OCI-LY7 (cell line): ENCODE measurements around the gene CCNJ. TPM values are rescaled to one million over a fixed set of nuclear protein-coding genes. Genes with fewer than 3 reads are reported as not detected.

Experiments used
- BruUV-seq: library from RNA; stranded (reverse); fragments of 400-500 nt; replicated peaks from 2 replicates; lab custom pipeline; 2021; lab: Mats Ljungman, UMichigan
- CTCF ChIA-PET: fragments of 300-600 bp; sonication (Branson Sonifier 250); formaldehyde crosslinking; loops from one replicate; lab custom pipeline; 2022; ENCODE audit warnings: antibody characterized with exemption; ENCODE audit not compliant: unreplicated experiment; lab: Charles Lee
- POLR2A ChIA-PET: fragments of 300-600 bp; sonication (Branson Sonifier 250); formaldehyde crosslinking; loops from one replicate; lab custom pipeline; 2022; ENCODE audit warnings: antibody characterized with exemption; lab: Charles Lee
- DNase-seq: peaks from one replicate; pipeline ENCODE4 v3.0.0-alpha.2; 2015; ENCODE audit warnings: low spot score
- H2AFZ ChIP-seq: fragments of 200-600 bp; sonication (generic), shearing (Covaris generic); 2 replicates; pipeline ENCODE4 v1.6.1; 2014; ENCODE audit warnings: mild to moderate bottlenecking, antibody characterized with exemption, low read length, moderate library complexity
- H3K27ac ChIP-seq: fragments of 200-600 bp; sonication (generic); 2 replicates; pipeline ENCODE4 v1.5.1; 2014; ENCODE audit warnings: mixed run types, low read depth, mild to moderate bottlenecking, moderate library complexity, low read length, inconsistent platforms; ENCODE audit not compliant: poor library complexity, severe bottlenecking
- H3K36me3 ChIP-seq: fragments of 200-600 bp; sonication (generic); 2 replicates; pipeline ENCODE4 v1.6.1; 2014; ENCODE audit warnings: mild to moderate bottlenecking, antibody characterized with exemption, low read length, moderate library complexity, mixed read lengths; ENCODE audit not compliant: insufficient read depth
- H3K4me1 ChIP-seq: fragments of 200-600 bp; sonication (generic); 2 replicates; pipeline ENCODE4 v1.5.1; 2014; ENCODE audit warnings: mild to moderate bottlenecking, low read length; ENCODE audit not compliant: insufficient read depth, poor library complexity, severe bottlenecking
- H3K4me2 ChIP-seq: fragments of 200-600 bp; sonication (generic); 2 replicates; pipeline ENCODE4 v1.6.1; 2014; ENCODE audit warnings: mild to moderate bottlenecking, low read length
- H3K4me3 ChIP-seq: fragments of 200-600 bp; sonication (generic); 2 replicates; pipeline ENCODE4 v1.5.1; 2014; ENCODE audit warnings: mild to moderate bottlenecking, low read depth, low read length; ENCODE audit not compliant: poor library complexity, severe bottlenecking
- H3K79me2 ChIP-seq: fragments of 200-600 bp; sonication (generic); 2 replicates; pipeline ENCODE4 v1.6.1; 2016; ENCODE audit warnings: low read depth, mild to moderate bottlenecking, low read length, moderate library complexity, mixed read lengths; ENCODE audit not compliant: insufficient read depth
- H3K9me2 ChIP-seq: fragments of 200-600 bp; sonication (generic); 2 replicates; pipeline ENCODE4 v1.6.1; 2016; ENCODE audit warnings: mild to moderate bottlenecking, low read length, mixed read lengths; ENCODE audit not compliant: insufficient read depth
- H3K9me3 ChIP-seq: fragments of 200-600 bp; sonication (generic); 2 replicates; pipeline ENCODE4 v1.6.1; 2014; ENCODE audit warnings: mild to moderate bottlenecking, mixed run types, low read length, mixed read lengths
- H4K20me1 ChIP-seq: fragments of 200-600 bp; sonication (generic); 2 replicates; pipeline ENCODE4 v1.6.1; 2014; ENCODE audit warnings: mild to moderate bottlenecking, antibody characterized with exemption, low read length, moderate library complexity, mixed read lengths; ENCODE audit not compliant: insufficient read depth
- EZH2phosphoT487 ChIP-seq: fragments of 200-600 bp; sonication (generic); IDR thresholded peaks from 2 replicates; pipeline ENCODE4 v1.6.1; 2018; ENCODE audit warnings: low read depth, borderline replicate concordance, mild to moderate bottlenecking, mixed run types, antibody characterized with exemption, low read length, moderate library complexity, mixed read lengths
- intact Hi-C: fragments of 100-400 bp; cut with micrococcal nuclease; formaldehyde crosslinking; loops from one replicate; pipeline ENCODE4 v1.10.0; 2022; ENCODE audit not compliant: unreplicated experiment
- total RNA-seq, 2 experiments: library from RNA; depleted of rRNA in 1 of 2; stranded (reverse); fragments of >200 nt in 1 of 2; shearing (Covaris generic) in 1 of 2; gene quantifications; 2 replicates each; pipeline ENCODE4 v1.2.3, GENCODE V29; 2014 to 2022
- TF ChIP-seq, protein P1 (sequence below): fragments of 200-600 bp; sonication (generic); conservative IDR thresholded peaks from 2 replicates; pipeline ENCODE4 v1.5.1; 2014; ENCODE audit warnings: mild to moderate bottlenecking, antibody characterized with exemption, low read length, moderate library complexity, mixed read lengths

Gene CCNJ
- total RNA-seq, 2 experiments from 2014 or later: 8.2 to 13.3 TPM

DNA sequence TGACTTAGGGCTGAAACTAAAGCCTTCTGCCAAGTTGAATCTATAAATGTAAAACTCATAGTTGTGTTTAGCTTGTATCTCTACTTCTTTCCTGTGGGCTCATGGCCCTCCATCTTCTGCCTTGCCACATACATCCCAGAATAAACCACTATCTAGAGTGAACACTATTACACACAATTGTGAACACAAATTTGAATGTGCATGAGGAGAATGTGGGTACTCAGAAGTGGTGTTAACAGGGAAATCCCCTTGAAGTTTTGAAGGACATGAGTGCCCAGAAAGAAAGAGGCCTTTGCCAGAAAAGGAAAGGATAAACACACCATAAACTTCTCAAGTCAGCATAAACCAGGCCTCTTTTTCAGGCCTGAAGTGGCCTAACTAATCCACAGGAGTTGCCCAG, 20.2 kb upstream of the CCNJ start:
- intact Hi-C loops: no loop called here
- Histone ChIP-seq H3K36me3 (no peaks in the 10 kb centered on the region), H3K4me1 (no peaks in the 10 kb centered on the region), H3K9me2 (no peaks in the 10 kb centered on the region), H4K20me1 (no peaks in the 10 kb centered on the region), H3K79me2 (no peaks in the 10 kb centered on the region), H3K4me2 (no peak overlapping the region), H3K4me3 (no peak overlapping the region), H3K27ac (no peak overlapping the region), H2AFZ (no peak overlapping the region), H3K9me3 (no peaks in the 10 kb centered on the region)
- TF ChIP-seq, protein P1, sequence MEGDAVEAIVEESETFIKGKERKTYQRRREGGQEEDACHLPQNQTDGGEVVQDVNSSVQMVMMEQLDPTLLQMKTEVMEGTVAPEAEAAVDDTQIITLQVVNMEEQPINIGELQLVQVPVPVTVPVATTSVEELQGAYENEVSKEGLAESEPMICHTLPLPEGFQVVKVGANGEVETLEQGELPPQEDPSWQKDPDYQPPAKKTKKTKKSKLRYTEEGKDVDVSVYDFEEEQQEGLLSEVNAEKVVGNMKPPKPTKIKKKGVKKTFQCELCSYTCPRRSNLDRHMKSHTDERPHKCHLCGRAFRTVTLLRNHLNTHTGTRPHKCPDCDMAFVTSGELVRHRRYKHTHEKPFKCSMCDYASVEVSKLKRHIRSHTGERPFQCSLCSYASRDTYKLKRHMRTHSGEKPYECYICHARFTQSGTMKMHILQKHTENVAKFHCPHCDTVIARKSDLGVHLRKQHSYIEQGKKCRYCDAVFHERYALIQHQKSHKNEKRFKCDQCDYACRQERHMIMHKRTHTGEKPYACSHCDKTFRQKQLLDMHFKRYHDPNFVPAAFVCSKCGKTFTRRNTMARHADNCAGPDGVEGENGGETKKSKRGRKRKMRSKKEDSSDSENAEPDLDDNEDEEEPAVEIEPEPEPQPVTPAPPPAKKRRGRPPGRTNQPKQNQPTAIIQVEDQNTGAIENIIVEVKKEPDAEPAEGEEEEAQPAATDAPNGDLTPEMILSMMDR: no peak
- no peak for TF ChIP-seq EZH2phosphoT487
- ChIA-PET CTCF (no interaction called here), POLR2A (no interaction called here)
- BruUV-seq: no TSS peak
- DNase-seq: no peak

DNA sequence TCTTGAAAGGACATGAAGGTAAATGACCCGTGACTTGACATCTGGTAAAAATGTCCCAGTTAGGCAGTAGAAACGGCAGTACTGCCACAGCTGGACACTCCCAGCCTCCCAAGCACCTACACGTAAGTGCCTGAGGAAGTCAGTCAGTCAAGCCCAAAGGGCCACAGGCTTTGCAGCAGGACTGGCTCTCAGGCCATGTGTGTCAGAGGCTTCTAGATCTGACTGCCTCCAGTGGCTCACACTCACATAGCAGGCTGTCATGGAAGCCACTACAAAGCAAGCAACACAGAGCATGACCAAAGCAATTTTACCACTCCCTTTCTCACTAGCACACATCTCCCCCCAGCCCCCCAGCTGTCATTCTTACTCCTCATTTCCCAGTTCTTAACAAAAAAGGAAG, 17.8 kb upstream of the CCNJ start:
- no peaks in the 10 kb centered on the region for H4K20me1 ChIP-seq
- CTCF ChIA-PET: no interaction called here
- no peaks in the 10 kb centered on the region for H3K36me3 ChIP-seq
- peak overlapping the region; percentile 63; the same call in 1 of the 2 replicates for H2AFZ ChIP-seq
- no peak overlapping the region for H3K4me3 ChIP-seq
- H3K79me2 ChIP-seq: no peaks in the 10 kb centered on the region
- peak; percentile 66 for DNase-seq
- no peaks in the 10 kb centered on the region for H3K9me3 ChIP-seq
- H3K27ac ChIP-seq: no peak overlapping the region
- intact Hi-C loops: no loop called here
- H3K4me2 ChIP-seq: no peak overlapping the region
- BruUV-seq: no TSS peak
- POLR2A ChIA-PET: interaction anchor here (0.6 kb wide), 1 partner anchor 143 kb away, joined by 3 read pairs; no protein-coding TSS in a partner anchor
- no peaks in the 10 kb centered on the region for H3K9me2 ChIP-seq
- H3K4me1 ChIP-seq: no peaks in the 10 kb centered on the region
- no peak for TF ChIP-seq EZH2phosphoT487
- TF ChIP-seq, protein P1: peak; percentile 70

GRCh38 chr10:96034625-96035024, 8.8 kb upstream of the CCNJ start:
- POLR2A ChIA-PET: interaction anchor here (1.0 kb wide), 1 partner anchor 276 kb away, joined by 3 read pairs; no protein-coding TSS in a partner anchor
- Histone ChIP-seq H3K36me3 (no peaks in the 10 kb centered on the region), H2AFZ (peak overlapping the region; percentile 72), H4K20me1 (no peaks in the 10 kb centered on the region), H3K79me2 (no peaks in the 10 kb centered on the region), H3K9me3 (no peaks in the 10 kb centered on the region), H3K4me1 (peaks cover 18% of the 10 kb centered on the region), H3K9me2 (no peaks in the 10 kb centered on the region), H3K4me2 (peak overlapping the region; percentile 33), H3K4me3 (no peak overlapping the region), H3K27ac (peak overlapping the region; percentile 6)
- DNase-seq: peak; percentile 52
- TF ChIP-seq EZH2phosphoT487: no peak
- TF ChIP-seq, protein P1: no peak
- intact Hi-C loops: loop anchor here (5.0 kb wide), 1 partner anchor 193 kb away; no protein-coding TSS in a partner anchor
- CTCF ChIA-PET: no interaction called here
- BruUV-seq: no TSS peak
